AG09309 (cell line): Measurements from ENCODE around the gene PLGRKT.

Source experiments
- DNase-seq: peaks from one replicate; pipeline ENCODE4 v3.0.0-alpha.2; 2010; ENCODE audit warnings: low read depth
- H3K4me3 ChIP-seq: 2 replicates; pipeline ENCODE4 v1.5.1; 2011; ENCODE audit warnings: mild to moderate bottlenecking, low read depth, low read length, moderate library complexity; ENCODE audit not compliant: control insufficient read depth
- CTCF ChIP-seq: IDR thresholded peaks from 2 replicates; pipeline ENCODE4 v1.5.1; 2011; ENCODE audit warnings: mild to moderate bottlenecking, low read depth, low read length, inconsistent platforms; ENCODE audit not compliant: insufficient read depth, control insufficient read depth; ENCODE audit errors: missing control alignments

The PLGRKT gene

GRCh38 chr9:5382479-5382878 is 55.2 kb downstream of the PLGRKT start:
- no peak for TF ChIP-seq CTCF
- no peak for DNase-seq

GRCh38 chr9:5375790-5376477 is 61.8 kb downstream of the PLGRKT start:
- TF ChIP-seq CTCF = no peak
- DNase-seq = no peak
- no peak overlapping the region for H3K4me3 ChIP-seq

More at GRCh38 chr9:5382479-5382878, 55.2 kb downstream of the PLGRKT start:
- H3K4me3 ChIP-seq = no peak overlapping the region

GRCh38 chr9:5375091-5375490 is 62.6 kb downstream of the PLGRKT start:
- H3K4me3 ChIP-seq = no peak overlapping the region
- DNase-seq = no peak
- no peak for TF ChIP-seq CTCF

- no peak for TF ChIP-seq CTCF
- no peak for DNase-seq
- no peak overlapping the region for H3K4me3 ChIP-seq
Measured at GRCh38 chr9:5364294-5365024, 73.3 kb downstream of the PLGRKT start.

- no peak for TF ChIP-seq CTCF
- no peak overlapping the region for H3K4me3 ChIP-seq
- no peak for DNase-seq
Measured at GRCh38 chr9:5361326-5362010, 76.3 kb downstream of the PLGRKT start.

- H3K4me3 ChIP-seq = no peak overlapping the region
- TF ChIP-seq CTCF = no peak
- DNase-seq = no peak
Measured at GRCh38 chr9:5360341-5360740, 77.4 kb downstream of the PLGRKT start.
